OCI-M1 (cell line): ENCODE measurements around the gene ABHD14A.
"Not testable (repeated sequence)": the region's sequence is repeated elsewhere in the genome, so short reads cannot be mapped to it uniquely, and the experiment has no call there.

ENCODE experiments used
- DNase-seq: peaks from one replicate; lab custom pipeline; 2025; lab: John Stamatoyannopoulos, UW

The ABHD14A gene

DNA sequence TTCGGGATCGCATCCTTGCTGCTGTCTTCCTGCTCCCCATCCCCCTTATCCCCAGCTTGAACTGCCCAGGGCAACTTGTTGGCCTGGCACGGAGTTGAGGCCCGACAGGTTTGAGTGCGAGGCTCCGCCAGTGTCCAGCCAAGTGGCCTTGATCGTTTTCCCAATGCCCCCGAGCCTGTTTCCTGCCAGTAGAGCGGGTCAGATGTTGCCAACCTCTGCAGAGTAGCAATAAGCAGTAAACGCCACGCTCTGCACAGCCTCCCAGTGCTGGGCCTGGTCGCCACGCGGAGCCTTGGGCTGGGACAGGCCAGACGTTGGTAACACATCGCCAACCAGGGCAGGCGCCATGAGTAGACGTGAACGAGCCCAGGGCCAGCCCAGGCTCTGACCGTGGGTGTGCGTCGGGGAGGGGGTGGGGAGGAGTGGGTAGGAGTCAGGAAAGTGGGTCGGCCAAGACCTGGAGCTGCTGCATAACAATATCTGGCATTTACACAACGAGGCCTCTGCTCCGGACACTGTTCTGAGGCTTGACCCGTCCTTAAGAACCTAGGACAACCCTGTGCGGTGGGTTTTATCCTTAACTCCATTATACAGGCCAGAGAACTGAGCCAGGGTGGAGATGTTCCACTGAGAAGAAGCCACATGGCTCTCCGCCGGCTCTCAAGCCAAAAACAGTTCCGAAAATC, 444 bp upstream of the ABHD14A start:
- no peak for DNase-seq

DNA sequence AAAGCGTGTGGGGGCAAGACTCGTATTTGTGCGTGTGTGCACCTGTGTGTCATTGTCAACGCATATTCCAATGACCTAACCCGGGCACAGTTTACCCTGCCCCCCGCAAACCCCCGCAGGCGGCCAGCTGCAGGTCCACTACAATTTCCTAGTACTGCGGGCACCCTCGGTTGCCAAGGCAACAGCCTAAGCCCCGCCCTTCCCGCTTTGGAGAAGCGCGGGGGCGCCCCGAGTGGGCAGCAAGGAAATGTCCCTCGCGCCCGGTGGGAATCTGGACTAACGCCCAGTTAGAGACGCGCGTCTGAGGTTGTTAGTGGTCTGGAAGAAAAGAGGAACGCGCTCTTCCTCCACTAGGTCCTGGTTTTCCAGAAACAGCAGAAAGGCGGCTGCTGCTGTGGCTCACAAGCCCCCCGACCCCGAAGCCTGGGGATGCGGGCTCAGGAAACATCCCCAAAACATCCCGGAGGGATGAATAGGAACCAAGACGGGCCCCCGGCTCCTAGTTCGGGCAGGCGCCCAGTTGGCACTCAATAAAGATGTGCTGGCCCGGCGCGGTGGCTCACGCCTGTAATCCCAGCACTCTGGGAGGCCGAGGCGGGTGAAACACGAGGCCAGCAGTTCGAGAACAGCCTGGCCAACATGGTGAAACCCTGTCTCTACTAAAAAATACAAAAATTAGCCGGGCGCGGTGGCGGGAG, 1.1 kb downstream of the ABHD14A start:
- DNase-seq = peak; percentile 62

GRCh38 chr3:51977446-51978142, 2.7 kb downstream of the ABHD14A start:
- no peak for DNase-seq

- DNase-seq = no peak
Observed at GRCh38 chr3:51978143-51978502, 3.3 kb downstream of the ABHD14A start.

DNA sequence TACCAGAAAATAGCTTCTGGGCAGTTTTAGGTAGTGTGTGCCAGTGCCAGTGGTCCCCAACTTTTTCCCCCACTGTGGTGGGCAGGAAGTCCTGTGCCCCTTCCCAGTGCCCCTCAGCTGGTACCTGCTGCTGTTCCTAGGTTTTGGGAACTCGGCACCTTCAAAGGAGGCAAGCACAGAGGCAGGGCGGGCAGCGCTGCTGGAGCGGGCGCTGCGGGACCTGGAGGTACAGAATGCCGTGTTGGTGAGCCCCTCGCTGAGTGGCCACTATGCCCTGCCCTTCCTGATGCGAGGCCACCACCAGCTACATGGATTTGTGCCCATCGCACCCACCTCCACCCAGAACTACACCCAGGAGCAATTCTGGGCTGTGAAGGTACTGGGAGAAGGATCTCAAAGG, 5.4 kb downstream of the ABHD14A start:
- DNase-seq = no peak

- DNase-seq = peak; percentile 63
Observed at GRCh38 chr3:51982352-51982837, 7.5 kb downstream of the ABHD14A start.

DNA sequence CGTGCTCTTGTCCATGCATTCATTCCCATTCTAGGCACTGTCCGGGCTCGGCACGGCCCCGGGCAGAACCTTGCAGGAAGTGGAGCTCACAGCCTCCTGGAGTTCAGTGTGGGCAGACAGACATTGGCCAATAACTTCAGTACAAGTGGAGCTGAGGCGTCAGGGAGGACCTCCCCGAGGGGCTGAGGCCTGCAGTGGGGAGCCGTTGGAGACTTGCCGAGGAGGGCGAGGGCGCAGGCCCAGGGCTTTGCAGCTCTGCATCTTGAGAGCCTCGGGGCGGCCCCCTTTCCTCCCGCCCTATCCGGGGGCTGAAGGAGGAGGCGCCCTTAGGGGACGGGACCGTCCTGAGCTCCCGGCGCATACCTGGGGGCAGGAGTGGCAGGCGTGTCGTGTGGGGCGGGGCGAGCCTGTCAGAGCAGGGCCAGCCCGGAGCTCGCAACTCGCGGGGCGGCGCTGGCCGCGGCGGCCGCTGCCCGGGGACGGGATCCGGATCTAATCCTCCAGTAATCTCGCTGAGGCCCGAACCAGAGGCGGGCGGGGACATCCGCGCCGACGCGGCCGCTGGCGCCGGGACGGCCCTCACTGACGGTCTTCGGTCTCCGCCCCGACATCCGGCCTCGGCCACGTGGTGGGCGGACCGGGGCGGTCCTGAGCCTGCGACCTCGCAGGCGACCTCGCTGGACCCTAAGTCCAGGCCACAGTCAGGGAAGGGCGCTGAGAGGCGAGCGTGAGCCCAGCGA, 8.1 kb downstream of the ABHD14A start, which contains the start of gene ACY1:
ACY1 (plus strand) TSS at position 698 of the 740 bp plus-strand sequence. CDS start 530 bp downstream, outside the sequence.
- peak; percentile 85 for DNase-seq

DNA sequence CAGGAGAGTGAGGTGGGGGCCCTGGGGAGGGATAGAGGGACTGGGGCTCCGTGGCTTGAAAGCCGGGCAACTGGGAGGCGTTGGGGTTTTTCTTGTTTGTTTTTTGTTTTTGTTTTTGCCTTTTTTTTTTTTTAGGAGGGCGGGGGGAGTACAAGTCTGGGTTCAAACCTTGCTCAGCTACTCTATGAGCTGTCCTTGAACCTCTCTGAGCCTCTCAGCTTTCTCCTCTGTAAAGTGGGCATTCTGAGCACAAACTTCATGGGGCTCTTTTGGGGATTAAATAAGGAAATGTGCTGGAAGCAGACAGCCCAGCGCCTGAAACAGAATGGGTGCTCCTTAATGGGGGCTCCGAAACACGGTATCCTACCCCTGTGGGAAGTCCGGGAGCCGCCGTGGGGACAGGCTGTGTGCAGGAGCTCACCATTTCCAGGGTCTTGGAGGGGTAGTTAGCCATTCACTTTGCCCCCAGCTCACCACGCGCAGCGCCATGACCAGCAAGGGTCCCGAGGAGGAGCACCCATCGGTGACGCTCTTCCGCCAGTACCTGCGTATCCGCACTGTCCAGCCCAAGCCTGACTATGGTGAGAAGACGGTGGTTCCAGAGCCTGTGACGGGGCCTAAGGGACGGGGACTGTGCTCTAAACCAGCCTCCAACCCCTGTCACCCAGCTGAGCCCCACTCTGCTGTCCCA, 8.9 kb downstream of the ABHD14A start:
- no peak for DNase-seq

DNA sequence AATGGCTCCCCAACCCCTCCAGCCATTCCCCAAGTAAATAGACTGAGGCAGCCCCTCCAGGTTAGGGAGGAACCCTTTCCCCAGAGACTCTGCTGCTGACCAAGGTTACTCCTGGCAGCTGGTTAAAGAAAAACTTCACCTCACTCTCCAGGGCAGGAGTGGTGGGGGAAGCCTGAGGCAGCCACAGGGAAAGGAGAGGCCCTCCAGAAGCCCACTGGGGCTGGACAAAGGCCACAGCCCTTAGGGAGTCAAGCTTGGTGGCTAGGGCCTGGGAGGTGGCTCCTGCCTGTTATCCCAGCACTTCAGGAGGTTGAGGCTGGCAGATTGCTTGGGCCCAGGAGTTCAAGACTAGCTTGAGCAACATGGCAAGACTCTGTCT, 9.4 kb downstream of the ABHD14A start:
- DNase-seq = no peak

- no peak for DNase-seq
Observed at GRCh38 chr3:51985063-51985462, 10.2 kb downstream of the ABHD14A start.

GRCh38 chr3:51986010-51986947, 11.4 kb downstream of the ABHD14A start:
- no peak for DNase-seq

GRCh38 chr3:51987568-51987967, 12.7 kb downstream of the ABHD14A start:
- DNase-seq = no peak

DNA sequence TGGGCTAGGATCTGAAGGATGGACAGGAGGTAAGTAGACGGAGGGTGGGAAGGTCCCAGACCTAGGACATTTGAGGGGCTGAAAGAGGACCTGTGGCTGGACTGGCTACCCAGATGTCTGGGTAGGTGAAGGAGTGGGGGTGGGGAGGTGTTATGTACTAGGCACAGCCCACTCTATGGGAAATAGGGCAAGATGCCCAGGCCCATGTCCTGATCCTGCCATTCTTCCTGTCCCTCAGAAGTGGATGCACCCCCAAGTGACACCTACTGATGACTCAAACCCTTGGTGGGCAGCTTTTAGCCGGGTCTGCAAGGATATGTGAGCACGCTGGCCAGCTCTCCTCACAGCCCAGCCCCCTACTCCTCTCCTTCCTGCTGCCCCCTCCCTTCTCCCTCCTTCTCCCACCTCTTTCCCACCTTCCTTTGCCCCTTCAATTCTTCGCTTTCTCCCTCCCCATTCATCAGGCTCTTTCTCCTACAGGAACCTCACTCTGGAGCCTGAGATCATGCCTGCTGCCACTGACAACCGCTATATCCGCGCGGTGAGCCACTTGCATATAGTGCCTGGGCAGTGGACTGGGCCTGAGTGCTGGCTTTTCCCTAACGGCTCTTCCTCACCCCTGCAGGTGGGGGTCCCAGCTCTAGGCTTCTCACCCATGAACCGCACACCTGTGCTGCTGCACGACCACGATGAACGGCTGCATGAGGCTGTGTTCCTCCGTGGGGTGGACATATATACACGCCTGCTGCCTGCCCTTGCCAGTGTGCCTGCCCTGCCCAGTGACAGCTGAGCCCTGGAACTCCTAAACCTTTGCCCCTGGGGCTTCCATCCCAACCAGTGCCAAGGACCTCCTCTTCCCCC, 13.7 kb downstream of the ABHD14A start:
- DNase-seq = no peak

- not testable (repeated sequence) for DNase-seq
Observed at GRCh38 chr3:51990501-51990971, 15.7 kb downstream of the ABHD14A start.

- DNase-seq = no peak
Observed at GRCh38 chr3:51992017-51992682, 17.3 kb downstream of the ABHD14A start.

DNA sequence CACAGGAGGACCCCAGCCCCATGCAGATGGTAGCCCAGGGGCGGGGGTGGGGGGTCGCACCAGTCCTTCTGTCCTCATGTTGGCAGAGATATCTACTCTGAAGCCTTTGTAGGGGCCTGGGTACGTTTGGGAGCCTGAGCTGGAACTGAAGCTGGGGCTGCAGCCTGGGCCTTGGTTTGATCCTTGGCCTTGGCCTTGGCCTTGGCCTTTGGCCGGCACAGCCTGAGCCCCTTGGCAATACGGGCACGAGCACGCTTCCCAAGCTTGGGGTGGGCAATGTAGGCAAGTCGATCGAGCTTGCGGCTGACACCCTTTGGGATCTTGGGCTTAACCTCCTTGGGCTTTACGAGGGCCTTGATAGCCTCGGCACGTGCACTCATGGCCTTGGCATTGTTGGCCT, 18.8 kb downstream of the ABHD14A start:
- DNase-seq = not testable (repeated sequence)

GRCh38 chr3:51994530-51994929, 19.7 kb downstream of the ABHD14A start:
- no peak for DNase-seq

DNA sequence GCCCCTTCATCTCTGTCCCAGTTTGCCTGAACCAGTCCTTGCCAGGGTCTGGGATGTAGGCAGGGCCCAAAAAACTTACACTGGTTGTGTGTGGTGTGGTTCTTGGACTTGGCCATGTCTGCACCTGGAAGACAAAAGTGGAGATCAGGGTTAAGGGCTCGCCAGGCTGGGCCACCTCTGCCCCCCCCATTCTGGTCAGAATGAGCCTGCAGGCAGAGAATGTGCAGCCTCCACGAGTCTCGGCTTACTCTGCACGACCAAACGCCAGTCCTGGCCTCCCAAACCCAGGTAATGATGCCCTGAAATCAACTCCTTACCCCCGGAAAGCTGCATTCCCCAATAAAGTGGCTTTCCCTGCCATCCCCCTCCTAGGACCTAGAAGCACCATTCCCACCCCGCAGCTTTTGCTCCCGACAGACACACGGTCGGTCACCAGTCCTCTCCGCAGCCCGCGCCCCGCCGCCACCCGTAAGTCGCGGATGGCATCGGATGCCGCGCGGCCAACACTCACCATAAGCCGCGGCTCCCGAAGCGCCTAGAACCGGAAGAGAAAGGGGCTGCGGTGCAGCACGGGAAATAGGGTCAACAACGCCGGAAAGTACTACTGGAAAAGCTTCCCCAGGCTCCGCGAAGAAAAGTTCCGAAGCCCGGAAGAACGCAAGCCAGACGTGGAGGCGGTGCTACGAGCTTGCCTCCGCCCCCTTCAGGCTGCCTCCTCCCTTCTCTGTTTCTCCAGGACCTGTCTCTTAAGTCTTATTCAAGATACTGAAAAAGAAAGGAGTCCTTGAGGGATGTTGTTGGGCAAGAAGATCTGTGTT, 20.7 kb downstream of the ABHD14A start, which contains the start of gene RPL29:
RPL29 (minus strand) TSS at position 550 of the 818 bp plus-strand sequence; CDS start at position 116, 434 bp downstream.
- peak; percentile 94 for DNase-seq
